ENCODE measurements around the gene GLB1L2.

DNA sequence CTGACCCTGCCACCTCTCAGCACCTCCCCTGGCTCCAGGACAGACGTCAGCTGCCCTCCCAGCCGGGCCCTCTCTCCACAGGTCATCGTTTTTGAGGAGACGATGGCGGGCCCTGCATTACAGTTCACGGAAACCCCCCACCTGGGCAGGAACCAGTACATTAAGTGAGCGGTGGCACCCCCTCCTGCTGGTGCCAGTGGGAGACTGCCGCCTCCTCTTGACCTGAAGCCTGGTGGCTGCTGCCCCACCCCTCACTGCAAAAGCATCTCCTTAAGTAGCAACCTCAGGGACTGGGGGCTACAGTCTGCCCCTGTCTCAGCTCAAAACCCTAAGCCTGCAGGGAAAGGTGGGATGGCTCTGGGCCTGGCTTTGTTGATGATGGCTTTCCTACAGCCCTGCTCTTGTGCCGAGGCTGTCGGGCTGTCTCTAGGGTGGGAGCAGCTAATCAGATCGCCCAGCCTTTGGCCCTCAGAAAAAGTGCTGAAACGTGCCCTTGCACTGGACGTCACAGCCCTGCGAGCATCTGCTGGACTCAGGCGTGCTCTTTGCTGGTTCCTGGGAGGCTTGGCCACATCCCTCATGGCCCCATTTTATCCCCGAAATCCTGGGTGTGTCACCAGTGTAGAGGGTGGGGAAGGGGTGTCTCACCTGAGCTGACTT lies 43.2 kb downstream of the GLB1L2 start:
- TF ChIP-seq, protein P1, sequence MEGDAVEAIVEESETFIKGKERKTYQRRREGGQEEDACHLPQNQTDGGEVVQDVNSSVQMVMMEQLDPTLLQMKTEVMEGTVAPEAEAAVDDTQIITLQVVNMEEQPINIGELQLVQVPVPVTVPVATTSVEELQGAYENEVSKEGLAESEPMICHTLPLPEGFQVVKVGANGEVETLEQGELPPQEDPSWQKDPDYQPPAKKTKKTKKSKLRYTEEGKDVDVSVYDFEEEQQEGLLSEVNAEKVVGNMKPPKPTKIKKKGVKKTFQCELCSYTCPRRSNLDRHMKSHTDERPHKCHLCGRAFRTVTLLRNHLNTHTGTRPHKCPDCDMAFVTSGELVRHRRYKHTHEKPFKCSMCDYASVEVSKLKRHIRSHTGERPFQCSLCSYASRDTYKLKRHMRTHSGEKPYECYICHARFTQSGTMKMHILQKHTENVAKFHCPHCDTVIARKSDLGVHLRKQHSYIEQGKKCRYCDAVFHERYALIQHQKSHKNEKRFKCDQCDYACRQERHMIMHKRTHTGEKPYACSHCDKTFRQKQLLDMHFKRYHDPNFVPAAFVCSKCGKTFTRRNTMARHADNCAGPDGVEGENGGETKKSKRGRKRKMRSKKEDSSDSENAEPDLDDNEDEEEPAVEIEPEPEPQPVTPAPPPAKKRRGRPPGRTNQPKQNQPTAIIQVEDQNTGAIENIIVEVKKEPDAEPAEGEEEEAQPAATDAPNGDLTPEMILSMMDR (IDR thresholded peaks at IDR 0.05; ENCODE audit: borderline replicate concordance, extremely low read depth, low read length, poor library complexity, severe bottlenecking): no peak
- TF ChIP-seq EZH2 (IDR thresholded peaks at IDR 0.05; ENCODE audit: borderline replicate concordance, low read depth, low read length, severe bottlenecking): no peak

All from DND-41 (cell line).